Dedifferentiated amniotic fluid mesenchymal stem cell (primary cell): ENCODE data around the gene MAP3K13.
A peak's percentile ranks its signal among the peaks of the same experiment; 100 is the strongest.
"Not testable (repeated sequence)": the region's sequence is repeated elsewhere in the genome, so short reads cannot be mapped to it uniquely, and the experiment has no call there.

ENCODE experiments used
- DNase-seq: peaks from one replicate; pipeline ENCODE4 v3.0.0-alpha.2; 2016; ENCODE audit errors: extremely low spot score

MAP3K13 gene

DNA sequence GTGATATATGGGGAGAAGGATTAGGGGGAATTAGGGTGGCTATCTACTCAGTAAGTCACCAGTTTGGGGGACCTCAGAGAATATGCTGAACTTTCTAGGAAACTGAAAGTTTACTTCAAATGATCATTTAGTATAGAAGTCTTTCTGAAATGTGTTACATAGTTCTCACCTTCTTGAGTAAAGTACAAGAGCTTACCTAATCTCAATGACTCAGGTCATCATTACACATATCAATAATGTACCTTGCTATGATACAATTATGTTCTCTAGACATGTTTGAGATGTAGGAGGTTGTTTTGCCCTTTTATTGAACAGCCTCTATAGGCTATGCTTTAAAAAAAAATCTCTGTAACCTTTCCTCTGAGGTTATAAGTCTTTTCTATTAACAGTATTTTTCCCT is 85.2 kb downstream of the MAP3K13 start:
- DNase-seq: no peak

GRCh38 chr3:185451432-185451831 is 88.5 kb downstream of the MAP3K13 start:
- DNase-seq: not testable (repeated sequence)

DNA sequence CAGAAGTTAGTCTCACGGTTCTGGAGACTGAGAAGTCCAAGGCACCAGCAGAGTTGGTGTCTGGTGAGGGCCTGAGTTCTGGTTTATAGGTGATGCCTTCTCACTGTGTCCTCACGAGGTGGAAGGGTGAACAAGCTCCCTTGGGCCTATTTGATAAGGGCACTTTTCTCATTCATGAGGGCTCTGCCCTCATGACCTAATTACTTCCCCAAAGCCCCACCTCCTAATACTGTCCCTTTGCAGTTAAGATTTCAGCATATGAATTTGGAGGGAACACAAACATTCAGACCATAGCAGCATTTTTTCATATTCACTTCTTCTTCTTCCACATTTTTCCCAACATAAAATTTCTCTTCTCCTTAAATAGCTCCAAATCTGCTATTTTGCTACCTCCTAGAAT is 94.4 kb downstream of the MAP3K13 start:
- no peak for DNase-seq

- no peak for DNase-seq
Measured at GRCh38 chr3:185460309-185460708, 97.4 kb downstream of the MAP3K13 start.

- no peak for DNase-seq
Measured at GRCh38 chr3:185460719-185461350, 97.9 kb downstream of the MAP3K13 start.

- DNase-seq: no peak
Measured at GRCh38 chr3:185465471-185465870, 102.5 kb downstream of the MAP3K13 start.

DNA sequence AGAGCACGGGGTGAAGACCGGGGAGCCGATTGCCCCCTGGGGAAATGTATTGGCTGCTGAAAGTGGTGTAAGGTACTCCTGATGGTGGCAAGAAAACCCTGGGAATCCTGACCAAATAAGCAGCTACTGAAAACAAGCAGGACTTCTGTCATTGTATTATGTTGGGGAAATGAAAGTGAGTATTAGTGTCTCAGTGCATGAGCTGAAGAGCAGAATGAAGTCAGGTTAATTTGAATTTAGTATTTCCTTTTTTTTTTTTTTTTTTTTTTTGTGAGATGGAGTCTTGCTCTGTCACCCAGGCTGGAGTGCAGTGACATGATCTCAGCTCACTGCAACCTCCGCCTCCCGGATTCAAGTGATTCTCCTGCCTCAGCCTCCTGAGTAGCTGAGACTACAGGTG is 103.2 kb downstream of the MAP3K13 start:
- DNase-seq: not testable (repeated sequence)

DNA sequence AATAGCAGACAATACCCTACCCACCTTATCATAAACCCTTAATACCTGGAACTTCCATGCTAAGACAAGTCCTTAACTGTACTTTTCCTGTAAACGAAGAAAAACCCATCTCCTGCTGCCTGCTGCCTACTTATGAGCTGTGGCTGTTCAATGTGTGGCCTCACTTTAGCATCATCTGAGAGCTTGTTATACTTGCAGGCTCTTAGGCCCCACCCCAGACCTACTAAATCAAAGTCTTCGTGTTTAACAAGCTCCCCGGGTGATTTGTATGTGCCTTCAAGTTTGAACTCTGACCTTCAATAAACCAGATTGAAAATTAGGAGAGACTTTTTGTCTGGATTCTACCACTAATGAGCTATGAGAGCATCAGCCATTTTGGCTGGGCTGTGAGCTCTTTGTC is 106.6 kb downstream of the MAP3K13 start:
- no peak for DNase-seq

DNA sequence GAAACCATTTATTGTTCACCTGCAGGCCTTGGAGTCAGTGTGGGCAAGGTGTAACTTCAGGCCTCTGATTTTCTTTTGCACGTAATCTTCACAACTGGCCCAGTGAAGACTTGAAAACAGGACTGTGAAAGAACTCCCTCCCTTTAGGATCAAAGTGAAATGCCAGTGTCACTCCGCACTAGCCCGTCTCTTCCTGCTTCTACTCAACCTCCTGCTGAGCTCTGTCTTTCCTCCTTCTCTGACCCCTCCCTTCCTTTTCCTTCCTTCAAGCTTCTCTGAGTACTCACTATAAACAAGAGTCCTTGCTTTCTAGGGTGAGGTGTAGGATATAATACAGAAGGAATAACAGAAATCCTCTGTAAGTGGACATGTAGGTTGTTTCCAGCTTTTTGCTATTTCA is 107.4 kb downstream of the MAP3K13 start:
- DNase-seq: no peak

- DNase-seq: no peak
Measured at GRCh38 chr3:185473290-185473815, 110.4 kb downstream of the MAP3K13 start.

GRCh38 chr3:185474922-185475321 is 112.0 kb downstream of the MAP3K13 start:
- not testable (repeated sequence) for DNase-seq

DNA sequence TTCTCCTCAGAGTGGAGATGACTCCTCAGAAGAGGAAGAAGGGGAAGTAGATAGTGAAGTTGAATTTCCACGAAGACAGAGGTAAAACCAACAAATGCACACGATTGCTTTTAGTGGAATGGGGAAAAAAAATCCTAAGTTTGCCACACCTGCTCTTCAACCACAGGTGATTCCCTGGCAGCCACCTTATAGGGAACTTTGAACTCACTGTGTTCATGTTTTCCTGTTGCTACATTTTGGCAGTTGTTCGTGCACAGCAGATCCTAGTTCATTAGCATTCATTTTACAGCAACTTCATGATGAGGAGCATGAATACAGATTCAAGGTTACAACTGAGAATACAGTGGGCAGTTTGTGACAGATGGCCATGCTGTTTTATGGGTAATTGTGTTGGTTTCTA is 114.4 kb downstream of the MAP3K13 start:
- DNase-seq: no peak

DNA sequence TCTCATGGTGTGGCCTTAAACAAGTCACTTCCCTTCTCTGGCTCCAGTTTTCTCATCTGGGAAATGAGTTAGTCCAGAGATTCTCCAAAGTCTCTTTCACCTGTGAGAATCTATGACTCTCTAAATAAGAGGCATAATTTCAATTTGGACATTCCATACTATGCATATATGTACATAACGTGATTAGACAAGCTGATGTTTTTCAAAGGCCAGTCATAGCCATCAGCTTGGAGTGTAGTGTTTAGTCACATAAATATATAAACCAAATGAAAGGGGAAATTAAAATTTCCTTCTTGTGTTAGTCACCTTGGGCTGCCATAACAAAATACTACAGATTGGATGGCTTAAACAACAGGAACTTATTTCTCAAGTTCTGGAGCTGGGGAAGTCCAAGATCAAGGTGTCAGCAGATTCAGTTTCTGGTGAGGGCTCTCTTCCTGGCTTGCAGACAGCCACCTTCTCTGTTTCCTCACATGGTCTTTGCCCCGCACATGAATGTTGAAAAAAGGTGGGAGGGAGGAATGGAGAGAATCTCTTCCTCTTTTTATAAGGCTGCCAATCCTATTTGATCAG is 116.5 kb downstream of the MAP3K13 start:
- DNase-seq: no peak

DNA sequence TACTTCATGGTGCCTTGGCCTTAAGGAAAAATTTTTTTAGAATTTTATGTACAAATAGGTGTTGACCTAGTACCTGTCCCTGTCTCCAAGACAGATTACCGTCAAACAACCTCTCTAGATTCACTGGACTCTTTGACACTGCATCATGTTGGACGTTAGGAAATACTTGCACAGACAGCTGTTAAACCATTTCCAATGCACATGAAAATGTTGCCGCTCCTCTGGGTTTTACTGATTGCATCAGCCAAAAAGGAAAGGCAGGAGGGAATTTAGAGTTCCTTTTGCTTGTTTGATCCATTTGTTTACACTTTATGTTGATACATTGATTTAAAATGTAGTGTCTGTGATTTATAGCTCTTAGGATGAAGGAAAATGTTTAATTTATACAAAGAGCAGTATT is 121.4 kb downstream of the MAP3K13 start:
- no peak for DNase-seq

GRCh38 chr3:185486394-185486793 is 123.5 kb downstream of the MAP3K13 start:
- no peak for DNase-seq

- DNase-seq: no peak
Measured at GRCh38 chr3:185488465-185488864, 125.5 kb downstream of the MAP3K13 start.

- DNase-seq: no peak
Measured at GRCh38 chr3:185489462-185489861, 126.5 kb downstream of the MAP3K13 start.

- no peak for DNase-seq
Measured at GRCh38 chr3:185490241-185490640, 127.3 kb downstream of the MAP3K13 start.

DNA sequence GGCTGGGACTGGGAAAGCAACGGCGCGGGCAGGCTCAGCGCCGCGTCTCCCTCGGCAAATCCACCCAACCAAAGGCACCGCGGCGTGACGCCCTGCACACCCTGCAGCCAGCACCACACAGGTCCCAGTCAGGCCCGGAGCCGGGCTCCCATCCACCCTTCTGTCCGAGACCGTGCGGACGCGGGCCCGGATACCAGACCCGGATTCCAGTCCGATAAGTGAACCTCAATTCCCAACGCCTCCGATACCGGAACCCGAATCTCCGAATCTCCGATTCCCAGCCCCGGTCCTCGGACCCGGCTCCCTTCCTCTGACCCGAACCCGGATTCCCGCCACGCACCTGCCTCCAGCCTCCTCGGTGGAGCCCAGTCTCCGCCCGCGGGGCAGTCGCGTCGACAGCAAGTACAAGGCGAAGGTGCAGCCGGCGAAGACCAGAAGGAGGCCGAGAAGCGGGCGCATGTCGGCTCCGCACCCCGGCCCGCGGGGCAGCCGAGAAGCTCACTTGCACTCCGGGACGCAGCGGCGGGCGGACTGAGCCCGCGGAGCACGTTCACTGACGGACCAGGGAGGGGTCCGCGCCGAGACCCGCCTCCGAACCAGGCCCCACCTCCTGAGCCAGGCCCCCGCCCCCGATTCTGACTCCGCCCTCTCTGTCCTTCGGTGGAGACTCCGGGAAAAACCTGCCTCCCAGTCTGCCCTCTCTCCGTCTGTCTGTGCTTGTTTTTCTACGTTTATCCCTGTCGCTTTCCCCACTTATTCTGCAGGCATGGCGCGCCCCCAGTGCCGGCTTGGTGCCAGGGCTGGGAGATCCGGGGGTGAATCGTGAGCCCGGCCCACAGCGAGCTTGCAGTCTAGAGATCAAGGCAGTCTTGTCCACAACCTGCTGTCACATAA is 135.8 kb downstream of the MAP3K13 start, which contains the start of gene TMEM41A:
Gene TMEM41A (minus strand): TSS at position 533 of the 894 bp plus-strand sequence. CDS start 74 bp downstream, at position 459.
- DNase-seq: peak; percentile 89

DNA sequence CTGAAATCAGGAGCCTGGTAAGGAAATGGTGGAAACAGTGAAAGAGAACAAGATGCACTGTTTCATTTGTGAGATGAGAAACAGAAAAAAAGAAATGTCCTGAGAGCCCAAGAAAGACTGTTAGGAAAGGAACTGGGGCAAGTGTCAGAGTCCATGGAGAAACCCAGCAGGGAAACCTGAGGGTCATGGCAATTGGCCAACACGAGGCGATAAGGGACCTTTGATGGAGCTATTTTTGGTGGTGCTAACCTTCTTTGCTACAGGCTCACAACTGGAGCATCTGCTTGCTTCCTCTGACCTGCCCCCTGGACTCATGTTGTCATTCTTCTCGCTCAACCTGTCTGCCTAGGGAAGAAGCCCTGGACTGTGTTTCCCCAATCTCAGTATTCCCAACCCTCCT is 140.1 kb downstream of the MAP3K13 start:
- DNase-seq: no peak

DNA sequence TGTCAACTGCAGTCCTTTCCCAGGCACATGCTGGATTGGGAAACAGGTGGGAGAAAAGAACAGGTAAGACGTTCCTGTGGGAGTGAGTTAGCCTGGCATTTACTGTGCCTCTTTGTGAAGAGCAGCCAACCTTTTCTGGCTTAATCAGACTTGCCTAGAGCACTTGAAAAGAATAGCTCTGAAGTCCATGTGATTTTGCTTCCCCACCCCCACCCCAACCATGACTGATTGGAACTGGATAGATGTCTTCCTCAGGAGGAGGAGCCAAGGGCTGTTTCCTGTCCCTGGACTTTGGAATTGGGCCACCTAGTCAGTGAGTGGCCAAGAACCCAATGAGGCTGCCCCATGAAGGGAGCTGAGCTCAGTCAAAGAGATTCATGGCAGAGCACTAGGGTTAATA is 140.6 kb downstream of the MAP3K13 start:
- DNase-seq: no peak

DNA sequence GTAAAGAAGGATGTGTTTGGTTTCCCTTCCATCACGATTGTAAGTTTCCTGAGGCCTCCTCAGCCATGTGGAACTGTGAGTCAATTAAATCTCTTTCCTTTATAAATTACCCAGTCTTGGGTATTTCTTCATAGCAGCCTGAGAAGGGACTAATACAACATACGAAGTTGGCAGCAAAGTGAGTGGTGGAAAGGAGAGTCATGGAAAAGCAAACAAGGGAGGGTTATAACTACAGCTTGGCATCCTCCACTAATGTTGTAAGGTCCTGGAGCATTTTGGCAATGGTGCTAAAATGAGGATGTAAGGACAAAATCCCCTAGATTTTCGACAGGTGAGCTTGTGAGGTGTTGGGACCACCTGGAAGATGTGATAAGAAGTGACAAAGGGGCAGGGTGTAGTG is 141.7 kb downstream of the MAP3K13 start:
- DNase-seq: no peak

DNA sequence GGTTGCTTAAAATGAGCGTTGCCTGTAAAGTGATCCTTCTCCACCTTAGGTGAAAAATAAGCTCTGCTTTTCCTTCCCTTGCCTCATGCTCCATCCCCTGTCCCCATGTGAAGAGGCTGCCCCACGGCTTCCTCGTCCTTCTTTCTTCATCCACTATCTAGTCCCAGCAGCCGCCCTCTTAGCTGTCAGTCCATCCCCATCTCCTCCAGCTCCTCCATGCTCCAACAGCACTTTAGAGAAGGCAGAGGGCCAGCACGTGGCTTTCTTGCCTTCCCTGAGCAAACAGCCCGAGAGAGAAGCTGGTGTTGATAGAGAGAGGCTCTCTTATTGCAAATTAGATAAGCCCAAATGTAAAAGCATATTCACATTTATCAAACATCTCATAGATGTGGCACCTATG is 144.9 kb downstream of the MAP3K13 start:
- DNase-seq: no peak
